NCI-H526 (cell line): ENCODE results near the gene MYH9.

Experiments
- DNase-seq, 2 experiments: peaks; one replicate each; lab custom pipeline; 2025; lab: John Stamatoyannopoulos, UW

MYH9 gene

DNA sequence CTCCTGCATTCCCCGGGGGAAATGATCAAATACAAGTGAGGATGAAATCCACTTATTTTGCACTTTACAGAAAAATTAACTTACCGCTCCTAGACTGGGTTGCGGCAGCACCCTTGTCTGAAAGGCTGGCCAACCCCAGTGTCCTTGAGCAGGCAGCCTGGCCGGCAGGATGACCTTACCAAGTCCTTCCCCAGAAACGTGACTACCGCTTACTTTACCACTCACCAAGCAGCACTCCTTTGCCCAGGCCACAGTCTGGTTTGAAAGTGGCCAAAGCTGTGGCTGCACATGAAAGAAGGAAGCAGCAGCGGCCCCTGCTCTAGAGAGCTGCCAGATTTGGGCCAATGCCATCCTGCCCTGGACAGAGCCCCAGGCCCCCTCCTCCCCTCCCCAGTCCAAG, 20.3 kb downstream of the MYH9 start:
- DNase-seq, result no peak

DNA sequence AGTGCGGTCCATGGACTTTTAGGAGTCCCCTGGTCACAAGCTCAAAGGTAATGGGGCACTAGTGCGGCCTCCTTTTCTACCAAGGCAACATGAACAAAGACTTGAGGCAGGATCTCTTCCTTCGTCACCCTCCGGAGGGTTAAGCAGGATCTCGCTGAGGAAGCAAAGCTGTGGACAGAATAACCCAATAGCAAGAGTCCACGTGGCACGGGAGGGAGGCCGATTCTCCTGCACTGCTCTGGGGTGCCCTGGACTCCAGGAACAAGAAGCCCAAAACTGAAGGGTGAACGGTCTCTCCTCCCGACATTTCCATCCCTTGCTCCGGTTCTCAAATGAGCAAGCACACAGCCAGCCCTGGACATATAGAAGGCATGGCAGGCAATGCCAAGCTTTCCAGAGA, 20.7 kb downstream of the MYH9 start:
- DNase-seq, result no peak

DNA sequence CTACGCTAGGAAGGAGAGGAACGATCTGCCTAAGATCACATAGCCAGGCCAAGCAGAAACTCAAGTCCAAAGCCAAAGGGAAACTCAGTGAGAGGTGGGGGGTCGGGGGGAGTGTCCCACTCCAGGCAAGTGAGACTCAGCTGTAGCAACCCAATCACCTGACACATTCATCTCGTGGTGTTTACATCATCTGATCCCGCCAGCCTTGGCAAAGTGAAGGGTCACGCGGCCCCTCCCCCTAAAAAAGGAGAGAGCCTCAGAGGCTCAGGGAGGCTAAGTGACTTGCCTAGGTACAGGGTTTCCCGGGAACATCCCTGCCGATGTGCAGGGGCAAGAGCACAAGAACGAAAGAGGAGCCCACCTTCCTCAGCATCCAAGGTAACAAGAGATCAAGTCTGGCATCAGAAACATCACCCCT, 21.5 kb downstream of the MYH9 start:
- DNase-seq, result no peak

DNA sequence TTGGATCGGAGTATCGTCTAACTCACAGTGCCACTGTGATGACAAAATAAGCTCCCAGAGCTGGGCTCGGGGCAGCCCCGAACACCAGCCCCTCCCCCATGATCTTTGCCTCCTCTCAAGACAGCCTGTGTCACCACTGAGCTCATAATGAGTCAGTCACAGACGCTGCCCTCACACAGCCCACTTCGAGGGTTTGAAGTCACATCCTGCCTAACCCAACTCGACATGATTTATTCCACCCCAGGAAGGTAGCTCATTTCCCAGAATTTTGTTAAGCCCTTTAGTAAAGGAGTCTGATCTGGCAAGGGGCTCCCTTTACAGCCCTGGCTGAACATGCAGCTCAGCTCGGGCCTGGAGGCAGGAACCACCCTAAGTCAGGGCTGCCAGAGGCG, 22.8 kb downstream of the MYH9 start:
- no peak for DNase-seq

- no peak for DNase-seq
These were observed 23.3 kb downstream of the MYH9 start for GRCh38 chr22:36364255-36365019.

DNA sequence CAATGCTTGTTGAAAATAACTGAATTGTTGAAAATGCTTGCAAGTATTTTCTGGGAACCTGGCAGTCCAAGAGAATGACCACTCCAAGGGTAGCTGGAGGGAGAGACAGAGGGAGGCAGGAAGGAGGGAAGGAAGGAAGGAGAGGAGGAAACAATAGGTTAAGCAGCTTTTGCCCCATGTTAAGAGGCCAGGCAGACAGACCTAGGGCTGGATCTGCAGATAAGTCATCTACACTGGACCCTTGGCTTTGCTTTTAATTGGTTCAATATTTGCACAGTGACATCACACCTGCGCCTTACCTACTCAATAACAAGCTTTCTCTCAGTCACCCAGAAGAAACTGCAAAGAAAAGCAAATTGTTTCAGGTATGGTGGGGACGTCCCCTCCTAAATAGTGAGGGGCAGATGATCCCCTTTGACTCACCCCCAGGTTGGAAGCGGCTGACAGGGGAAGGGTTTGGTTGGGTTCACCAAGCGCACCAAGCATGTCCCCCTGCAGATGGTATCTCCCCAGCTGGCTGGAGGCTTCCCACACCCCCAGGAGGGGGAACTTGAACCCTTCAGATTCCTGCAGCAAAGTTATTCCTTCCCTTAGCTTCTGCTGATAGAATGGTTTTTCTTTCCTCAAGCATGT, 24.3 kb downstream of the MYH9 start:
- no peak for DNase-seq

DNA sequence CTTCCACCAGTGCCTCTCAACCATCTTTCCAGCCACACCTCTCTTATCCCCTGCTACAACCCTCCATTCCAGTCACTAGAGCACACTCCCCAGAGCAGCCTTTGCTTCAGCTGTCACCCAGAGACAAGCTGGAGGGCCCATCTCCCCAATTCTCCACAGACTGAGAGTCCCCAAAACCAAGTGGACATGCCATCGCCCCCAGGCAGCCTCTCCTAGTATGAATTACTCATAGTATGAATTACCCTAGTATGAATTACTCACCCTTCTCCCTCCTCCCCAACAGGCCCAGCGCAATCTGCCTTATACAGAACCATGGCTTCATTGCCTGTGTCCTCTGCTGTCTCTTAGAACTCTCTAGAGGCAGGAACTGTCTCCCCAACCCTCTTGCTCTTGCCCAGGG, 24.8 kb downstream of the MYH9 start:
- DNase-seq, result no peak

DNA sequence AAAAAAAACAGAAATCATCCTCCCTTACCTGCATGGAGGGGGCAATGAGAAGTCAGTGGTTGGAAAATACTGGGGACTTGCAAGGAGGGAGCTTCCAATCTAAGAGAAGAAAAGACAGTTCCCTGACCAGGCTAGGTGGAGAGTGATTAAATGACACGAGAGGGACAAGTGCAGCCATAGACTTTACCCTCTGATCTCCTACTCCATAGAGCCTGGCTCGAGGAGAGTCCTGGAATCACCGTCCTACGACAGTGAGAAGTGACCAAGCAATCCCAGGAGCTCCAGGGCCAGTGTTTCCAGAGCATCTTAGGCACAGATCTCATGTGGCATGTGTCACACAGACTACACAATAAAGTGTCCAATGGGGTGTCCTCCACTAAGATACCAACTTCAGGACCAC, 25.7 kb downstream of the MYH9 start:
- DNase-seq, result no peak

- DNase-seq, result no peak
These were observed 26.8 kb downstream of the MYH9 start for GRCh38 chr22:36360871-36361383.

- no peak for DNase-seq
These were observed 27.8 kb downstream of the MYH9 start for GRCh38 chr22:36360011-36360410.

- DNase-seq, result no peak
These were observed 28.2 kb downstream of the MYH9 start for GRCh38 chr22:36359470-36359996.

GRCh38 chr22:36358533-36359469, 29.0 kb downstream of the MYH9 start:
- no peak for DNase-seq

- no peak for DNase-seq
These were observed 30.8 kb downstream of the MYH9 start for GRCh38 chr22:36356708-36357624.

DNA sequence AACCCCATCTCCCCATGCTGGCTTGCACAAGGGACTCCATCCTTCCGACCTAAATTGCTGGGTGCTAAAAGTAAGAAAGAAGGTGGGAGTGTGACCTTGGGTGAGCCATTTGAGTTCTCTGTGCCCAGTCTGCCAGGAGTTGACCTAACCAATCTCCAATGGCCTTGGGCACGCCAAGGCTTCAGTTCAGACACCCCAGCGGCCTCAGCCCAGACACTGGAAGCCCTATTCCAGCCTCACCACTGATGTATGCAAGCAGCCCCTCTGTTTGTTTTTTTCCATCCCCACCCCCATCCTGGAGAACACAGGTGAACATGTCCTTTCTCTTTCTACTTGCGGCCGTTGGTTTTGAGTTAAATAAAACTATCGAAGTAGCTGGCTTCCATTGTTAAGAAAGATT, 31.9 kb downstream of the MYH9 start:
- no peak for DNase-seq

DNA sequence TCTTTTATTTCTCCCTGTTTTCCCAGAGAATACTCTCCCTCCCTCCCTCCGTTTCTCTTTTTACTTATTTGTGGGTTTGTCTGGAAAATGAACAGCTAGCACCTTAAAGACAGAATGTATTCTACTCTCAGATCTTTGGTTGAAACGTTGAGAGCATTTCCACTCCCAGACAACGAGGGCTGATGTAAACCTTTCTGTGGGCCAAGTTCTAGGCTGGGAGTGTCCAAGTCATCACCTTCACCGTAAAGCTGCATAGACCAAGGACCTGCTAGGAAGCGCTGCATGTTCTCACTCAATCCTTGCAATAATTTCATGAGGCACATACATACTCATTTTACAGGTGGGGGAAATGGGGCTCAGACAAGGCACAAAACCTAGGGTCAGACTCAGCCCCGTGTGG, 32.4 kb downstream of the MYH9 start:
- DNase-seq, result no peak

- no peak for DNase-seq
These were observed 34.8 kb downstream of the MYH9 start for GRCh38 chr22:36352803-36353507.

- DNase-seq, result no peak
These were observed 35.6 kb downstream of the MYH9 start for GRCh38 chr22:36351921-36352802.

- no peak for DNase-seq
These were observed 36.8 kb downstream of the MYH9 start for GRCh38 chr22:36350751-36351594.

GRCh38 chr22:36349726-36350125, 38.0 kb downstream of the MYH9 start:
- DNase-seq, result no peak
